HG02798 (cell line): ENCODE measurements around the gene MAPK6.

Experiments
- ATAC-seq: cut with Tn5 transposase; IDR thresholded peaks from one replicate; pipeline ENCODE4 v1.9.1; 2021; ENCODE audit warnings: mild to moderate bottlenecking; ENCODE audit not compliant: unreplicated experiment, poor library complexity

MAPK6 gene

DNA sequence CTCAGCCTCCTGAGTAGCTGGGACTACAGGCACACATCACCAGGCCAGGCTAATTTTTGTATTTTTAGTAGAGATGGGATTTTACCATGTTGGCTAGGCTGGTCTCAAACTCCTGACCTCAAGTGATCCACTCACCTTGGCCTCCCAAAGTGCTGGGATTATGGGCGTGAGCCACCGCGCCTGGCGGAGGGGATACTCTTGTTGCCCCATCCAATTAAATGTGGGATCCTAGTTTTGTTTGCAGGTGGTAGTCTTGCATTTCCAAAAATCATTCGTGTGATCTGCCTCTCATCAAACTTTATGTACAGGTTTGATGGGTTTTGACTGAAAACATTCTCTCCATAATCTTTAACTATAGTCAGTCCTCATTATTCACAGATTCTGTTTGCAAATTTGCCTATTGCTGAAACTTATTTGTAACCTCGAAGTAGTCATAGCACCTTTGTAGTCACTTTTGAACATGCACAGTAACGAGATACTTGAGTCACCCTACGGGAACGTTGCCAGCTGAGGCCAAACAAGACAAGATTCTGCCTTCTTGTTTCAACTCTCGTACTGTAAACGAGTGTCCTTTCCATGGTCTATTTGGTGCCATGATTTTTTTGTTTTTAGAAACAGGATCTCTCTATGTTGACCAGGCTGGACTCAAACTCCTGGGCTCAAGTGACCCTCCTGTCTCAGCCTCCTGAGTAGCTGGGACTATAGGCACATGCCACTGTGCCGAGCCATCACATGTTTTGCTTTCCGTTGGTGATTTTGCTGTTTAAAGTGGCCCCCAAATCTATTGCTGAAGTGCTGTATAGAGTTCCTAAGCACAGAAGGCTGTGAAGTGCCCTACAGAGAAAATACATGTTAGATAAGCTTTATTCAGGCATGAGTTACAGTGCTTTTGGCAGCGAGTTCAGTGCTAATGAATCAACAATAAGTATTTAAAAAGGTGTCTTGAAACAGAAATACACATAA lies 8.1 kb upstream of the MAPK6 start:
- no peak for ATAC-seq

DNA sequence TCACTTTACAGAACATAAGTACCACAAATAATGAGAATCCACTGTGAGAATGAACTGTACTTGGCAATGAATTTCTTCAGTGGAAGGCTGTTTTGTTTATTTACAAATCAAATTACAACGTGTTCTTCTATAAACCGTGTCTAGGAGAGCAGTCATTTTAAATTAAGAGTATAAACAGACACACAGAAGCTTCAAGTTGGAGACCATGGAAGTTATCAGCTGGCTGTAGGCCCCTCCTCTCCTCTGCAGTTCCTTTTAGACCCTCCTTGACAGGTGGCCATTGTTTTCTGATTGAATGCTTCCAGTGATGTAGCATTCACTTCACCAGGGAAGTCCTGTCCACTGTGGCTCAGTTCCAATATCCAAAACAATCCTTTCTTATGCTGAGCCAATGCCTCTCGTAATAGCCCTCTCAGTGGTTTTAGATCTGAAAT lies 7.3 kb upstream of the MAPK6 start:
- no peak for ATAC-seq

DNA sequence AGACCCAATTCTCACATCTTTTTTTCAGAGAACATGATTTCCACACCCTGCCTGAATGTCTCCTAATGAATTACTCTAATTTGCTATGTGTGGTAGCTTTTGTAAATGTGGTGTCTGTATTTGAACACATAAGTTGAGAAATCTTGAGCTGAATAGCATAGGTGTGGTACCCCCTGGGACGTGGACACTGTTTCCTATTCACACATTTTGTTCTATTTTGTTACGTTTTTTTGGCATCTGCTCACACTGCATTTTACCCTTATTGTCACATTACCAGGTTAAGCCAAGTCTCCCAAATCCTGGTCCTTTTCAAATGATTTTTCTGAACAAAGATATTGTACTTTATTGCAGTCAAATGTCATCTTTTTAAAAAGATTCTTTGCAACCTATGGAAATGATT lies 6.8 kb upstream of the MAPK6 start:
- ATAC-seq: no peak

DNA sequence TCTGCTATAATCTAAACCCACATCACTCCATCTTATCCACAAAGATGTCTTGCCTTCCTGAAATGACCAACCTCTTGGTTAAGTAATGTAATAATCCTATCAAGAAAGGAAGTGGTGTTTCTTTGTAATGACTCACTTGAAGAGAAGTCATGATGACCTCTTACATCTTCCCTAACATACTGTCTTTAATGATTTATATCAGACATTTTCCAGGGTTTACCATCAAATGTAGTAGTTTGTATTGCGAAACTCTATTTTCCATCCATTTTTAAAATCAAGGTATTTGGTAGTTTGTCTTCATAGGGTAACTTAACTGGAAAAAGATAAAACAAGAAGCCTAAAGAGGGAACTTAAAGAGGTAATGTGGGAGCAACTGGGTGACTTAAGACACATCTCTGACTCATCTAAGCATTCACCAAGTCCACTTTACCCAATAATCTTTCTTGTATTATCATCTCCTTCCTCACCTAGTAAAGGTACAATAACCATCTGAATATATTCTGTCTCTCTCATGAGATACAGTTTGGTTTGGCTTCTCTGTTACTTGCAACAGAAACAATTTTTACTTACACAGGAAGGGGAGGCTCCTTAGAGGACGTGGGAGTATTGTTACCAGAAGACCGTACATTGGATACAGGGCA lies 5.7 kb upstream of the MAPK6 start:
- ATAC-seq: peak; percentile 28

DNA sequence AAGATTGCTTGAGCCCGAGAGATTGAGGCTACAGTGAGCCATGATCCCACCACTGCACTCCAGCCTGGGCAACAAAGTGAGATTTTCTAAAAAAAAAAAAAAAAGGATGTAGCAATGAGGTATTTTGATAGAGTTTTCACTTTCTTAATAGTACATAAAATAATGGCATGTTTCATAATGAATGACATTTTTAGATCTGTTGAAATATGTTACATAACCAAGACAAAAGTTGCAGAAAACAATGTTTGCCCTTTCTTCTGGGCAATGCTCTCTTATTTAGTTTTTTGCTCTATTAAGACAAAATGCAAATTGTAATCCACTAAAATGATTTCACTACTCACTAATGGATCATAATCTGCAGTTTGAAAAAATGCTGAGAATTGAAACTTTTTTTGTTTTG lies 4.4 kb upstream of the MAPK6 start:
- ATAC-seq: no peak

DNA sequence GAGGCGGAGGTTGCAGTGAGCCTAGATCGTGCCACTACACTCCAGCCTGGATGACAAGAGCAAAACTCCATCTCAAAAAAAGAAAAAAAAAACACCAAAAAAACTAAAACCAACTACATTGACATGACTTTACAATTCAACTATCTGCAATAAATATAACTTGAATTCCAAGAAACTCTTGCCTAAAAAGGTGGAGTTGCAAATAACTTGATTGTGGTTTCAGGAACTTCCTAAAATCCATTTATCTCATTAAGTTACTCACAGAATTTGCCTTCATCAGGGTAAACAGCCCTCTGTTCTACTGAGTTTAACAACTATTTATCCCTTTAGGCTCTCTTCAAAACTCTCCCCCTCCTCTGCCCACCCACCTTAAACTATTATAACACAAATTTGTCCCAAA lies 2.7 kb upstream of the MAPK6 start:
- ATAC-seq: no peak

DNA sequence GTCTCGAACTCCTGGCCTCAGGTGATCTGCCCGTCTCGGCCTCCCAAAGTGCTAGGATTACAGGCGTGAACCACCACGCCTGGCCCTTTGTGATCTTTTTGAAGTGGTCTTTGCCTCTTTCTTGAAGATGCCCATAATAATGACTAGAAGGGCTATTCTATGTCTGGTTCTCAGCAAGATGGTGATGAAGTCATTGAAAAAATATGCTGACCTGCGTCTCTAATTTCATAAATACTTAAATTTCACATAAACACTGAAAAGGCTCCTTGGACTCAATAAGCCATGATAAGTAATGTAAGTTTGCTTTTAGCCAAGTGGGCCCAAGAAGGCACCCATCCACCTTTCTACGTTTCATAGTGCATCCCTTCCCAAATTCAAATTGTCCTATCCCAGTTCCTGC lies 775 bp upstream of the MAPK6 start:
- ATAC-seq: no peak

DNA sequence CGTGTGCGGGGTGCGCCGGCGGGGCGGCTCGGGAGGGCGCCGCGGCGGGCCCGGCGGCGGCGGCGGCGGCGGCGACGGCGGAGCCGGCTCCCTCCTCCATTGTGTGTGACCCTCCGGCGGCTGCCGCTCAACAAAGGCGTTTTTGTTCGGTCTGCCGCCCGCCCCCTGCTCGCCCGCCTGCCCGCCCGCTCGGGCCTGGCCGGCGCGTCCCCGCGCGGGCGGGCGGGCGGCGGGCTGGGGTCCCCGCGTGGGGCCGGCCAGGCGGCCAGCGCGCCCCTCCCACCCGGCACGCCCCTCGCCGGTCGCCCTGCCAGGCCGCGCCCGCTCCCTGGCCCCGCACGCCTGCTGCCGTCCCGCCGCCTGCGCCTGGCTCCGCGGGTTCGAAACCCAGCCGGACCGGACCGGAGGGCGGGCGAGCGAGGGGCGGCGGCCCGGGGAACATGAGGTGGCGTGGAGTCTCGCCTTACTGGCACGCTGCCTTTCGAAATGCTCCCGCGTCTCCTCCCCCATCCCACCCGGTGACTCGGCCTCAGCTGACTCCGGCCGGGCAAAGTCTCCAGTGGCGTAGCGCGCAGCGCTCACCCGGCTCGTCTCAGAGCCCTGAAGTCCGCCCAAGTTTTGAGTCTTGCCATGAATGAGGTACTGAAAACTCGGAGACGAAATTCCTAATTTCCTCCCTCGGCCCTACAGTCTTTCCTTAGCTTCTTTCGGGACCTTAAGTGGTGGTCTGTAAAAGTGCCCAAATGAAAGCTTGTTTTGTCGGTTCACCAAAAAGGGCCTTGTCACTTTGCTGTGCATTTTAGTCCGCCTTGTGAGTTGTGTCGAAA lies 588 bp downstream of the MAPK6 start:
- ATAC-seq: peak; percentile 69

DNA sequence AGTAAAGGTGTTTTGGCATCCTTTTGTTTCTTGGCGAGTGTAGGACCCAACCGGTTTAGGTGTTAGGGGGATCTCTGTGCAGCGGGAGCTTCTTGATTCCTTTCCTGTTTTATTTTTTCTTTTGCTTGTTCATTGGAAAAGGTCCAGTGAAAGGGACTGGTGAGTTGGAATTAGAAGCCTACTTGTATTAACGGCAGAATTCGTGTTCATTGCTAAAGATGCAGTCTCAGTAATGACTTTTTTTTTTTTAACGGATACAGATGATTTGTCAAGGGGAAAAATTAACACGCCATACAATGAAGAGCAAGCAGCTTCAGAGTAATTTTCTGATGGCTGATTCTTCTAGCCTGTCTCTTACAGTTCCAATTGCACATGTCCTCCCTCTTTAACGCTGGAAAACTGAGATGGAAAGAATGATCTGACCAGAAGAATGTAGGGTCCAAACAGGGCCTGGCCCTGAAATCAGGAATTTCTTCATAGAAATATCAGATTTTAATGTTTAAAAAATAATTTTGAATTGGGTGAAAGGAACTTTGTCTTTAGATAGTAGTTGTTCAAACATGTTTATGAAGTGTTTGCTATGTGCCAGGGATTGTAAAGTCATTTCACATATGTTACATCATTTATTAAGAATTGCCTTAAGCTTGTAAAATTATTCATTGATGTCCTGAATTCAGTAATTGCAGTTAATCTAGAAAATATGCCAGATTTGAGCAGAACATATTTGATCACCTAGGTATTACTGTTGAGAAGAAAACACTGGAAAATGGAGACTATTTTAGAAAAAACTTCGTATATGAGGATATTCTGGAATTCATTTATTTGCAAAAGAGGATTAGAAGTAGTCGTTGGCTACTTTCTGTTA lies 1.4 kb downstream of the MAPK6 start:
- ATAC-seq: no peak

DNA sequence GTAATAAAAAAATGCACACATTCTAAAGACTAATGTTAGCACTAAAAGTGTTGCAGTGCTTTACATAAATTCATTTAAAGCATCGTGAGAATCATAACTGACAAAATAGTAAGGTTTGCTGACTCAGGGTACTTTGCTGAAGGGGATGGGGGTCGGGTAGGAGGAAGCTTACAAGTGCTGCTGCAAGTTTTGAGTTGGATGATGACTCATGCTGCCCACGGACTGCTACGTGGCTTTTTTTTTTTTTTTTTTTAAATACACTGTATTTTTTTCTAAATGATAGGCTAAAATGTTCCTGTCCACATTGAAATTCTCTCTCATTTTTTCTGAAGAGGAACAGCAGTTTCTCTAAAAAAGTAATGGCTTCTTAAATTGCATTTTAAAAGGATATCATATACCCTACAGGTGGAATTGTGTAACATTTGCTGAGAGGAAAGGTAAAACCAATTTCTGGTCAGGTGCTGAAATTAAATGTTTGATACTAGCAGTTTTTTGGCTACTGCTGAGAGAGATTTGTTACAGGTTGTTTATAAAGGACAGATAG lies 2.2 kb downstream of the MAPK6 start:
- ATAC-seq: no peak

- ATAC-seq: no peak
Observed at GRCh38 chr15:52021892-52022540, 3.0 kb downstream of the MAPK6 start.

- no peak for ATAC-seq
Observed at GRCh38 chr15:52023169-52023922, 4.3 kb downstream of the MAPK6 start.

- peak; percentile 67 for ATAC-seq
Observed at GRCh38 chr15:52028431-52029093, 9.5 kb downstream of the MAPK6 start.

GRCh38 chr15:52030010-52030409 lies 11.0 kb downstream of the MAPK6 start:
- ATAC-seq: no peak

GRCh38 chr15:52031556-52031955 lies 12.5 kb downstream of the MAPK6 start:
- no peak for ATAC-seq

- no peak for ATAC-seq
Observed at GRCh38 chr15:52037889-52038505, 19.0 kb downstream of the MAPK6 start.
